Measurements from ENCODE around the gene TNFRSF8.

GRCh38 chr1:12087797-12088314 is 24.8 kb downstream of the TNFRSF8 start:
- TF ChIP-seq CTCF (conservative IDR thresholded peaks at IDR 0.05 in 1 of 2, IDR thresholded peaks at IDR 0.05 in 1 of 2; ENCODE audit: extremely low read depth in 1 of 2, insufficient read depth in 1 of 2, low read depth in 1 of 2, low read length in 2 of 2), result no peak
- TF ChIP-seq EZH2 (IDR thresholded peaks at IDR 0.05; ENCODE audit: borderline replicate concordance, low read length), result no peak

Measured in mammary epithelial cell (primary cell).